ENCODE results near the gene FAM180B. TPM values are rescaled to one million over a fixed set of nuclear protein-coding genes. Genes with fewer than 3 reads are reported as not detected.
"Not testable (repeated sequence)": the region's sequence is repeated elsewhere in the genome, so short reads cannot be mapped to it uniquely, and the experiment has no call there.

Gene FAM180B
- total RNA-seq, 4 donors from 2014 or later = 0.41 TPM; not detected in 3

GRCh38 chr11:47551086-47551485, 35.4 kb upstream of the FAM180B start:
- peak; percentile 20 to 49 (median 25) for TF ChIP-seq CTCF (IDR thresholded peaks at IDR 0.05)
- no peak for TF ChIP-seq POLR2A (IDR thresholded peaks at IDR 0.05)
- no peak for DNase-seq
- H3K27ac ChIP-seq = peak overlapping the region; percentile 94 to 97 (median 96)
- peak overlapping the region in 2 of 4 donors; percentile 92 to 95 for H3K4me3 ChIP-seq
- H3K4me1 ChIP-seq = peaks cover 19 to 52% (median 22%) of the 10 kb centered on the region in 4 donors
- intact Hi-C loops (cut with DNase I; ENCODE audit: low total_unique reads) = no loop called here
- in situ Hi-C loops (cut with MboI; ENCODE audit: low pct_ligation_motif_present in 1 of 4, low pct_unique_long_range_greater_than_20kb in 1 of 4, low sequenced_read_pairs in 3 of 4) = loop anchor here in 1 of 4 donors (25.0 kb wide), 1 partner anchor 89 kb away; no protein-coding TSS in a partner anchor
- no peaks in the 10 kb centered on the region for H3K9me3 ChIP-seq
- no peaks in the 10 kb centered on the region for H3K27me3 ChIP-seq
- no peaks in the 10 kb centered on the region for H3K36me3 ChIP-seq

GRCh38 chr11:47552056-47552565, 34.4 kb upstream of the FAM180B start:
- no peaks in the 10 kb centered on the region for H3K27me3 ChIP-seq
- peak overlapping the region; percentile 77 to 95 (median 94) for H3K4me3 ChIP-seq
- H3K9me3 ChIP-seq = no peaks in the 10 kb centered on the region
- TF ChIP-seq EP300 (IDR thresholded peaks at IDR 0.05; ENCODE audit: low read depth) (no peak), CTCF (IDR thresholded peaks at IDR 0.05) (no peak), POLR2A (IDR thresholded peaks at IDR 0.05) (no peak), POLR2AphosphoS5 (IDR thresholded peaks at IDR 0.05) (no peak)
- H3K4me1 ChIP-seq = peaks cover 17 to 54% (median 22%) of the 10 kb centered on the region in 4 donors
- no peak for DNase-seq
- intact Hi-C loops (cut with DNase I; ENCODE audit: low total_unique reads) (no loop called here), in situ Hi-C loops (cut with MboI; ENCODE audit: low pct_ligation_motif_present in 1 of 4, low pct_unique_long_range_greater_than_20kb in 1 of 4, low sequenced_read_pairs in 3 of 4) (loop anchor here in 1 of 4 donors (25.0 kb wide), 1 partner anchor 90 kb away; no protein-coding TSS in a partner anchor)
- no peaks in the 10 kb centered on the region for H3K36me3 ChIP-seq
- H3K27ac ChIP-seq = peak overlapping the region; percentile 94 to 97 (median 96)
- WGBS, 2 donors (ENCODE audit: low coverage in 1 of 2) = 0 to 1% methylated on average over 1 to 22 of the region's 22 CpGs

- 0% methylated on average over 65 of the region's 89 CpGs; no CpG with 5 or more reads in 1 of the 2 donors for WGBS, 2 donors (ENCODE audit: low coverage in 1 of 2)
- peak; percentile 93 for DNase-seq
- in situ Hi-C loops (cut with MboI; ENCODE audit: low pct_ligation_motif_present in 1 of 4, low pct_unique_long_range_greater_than_20kb in 1 of 4, low sequenced_read_pairs in 3 of 4) (loop anchor here in 1 of 4 donors (25.0 kb wide), 1 partner anchor 90 kb away; no protein-coding TSS in a partner anchor), intact Hi-C loops (cut with DNase I; ENCODE audit: low total_unique reads) (no loop called here)
- Histone ChIP-seq H3K27me3 (no peaks in the 10 kb centered on the region), H3K36me3 (no peaks in the 10 kb centered on the region), H3K4me3 (peak within 1 kb of the TSS; percentile 77 to 95 (median 94)), H3K9me3 (no peaks in the 10 kb centered on the region), H3K4me1 (peaks cover 11 to 48% (median 22%) of the 10 kb centered on the region in 4 donors), H3K27ac (peak within 1 kb of the TSS; percentile 94 to 97 (median 96))
- TF ChIP-seq CTCF (IDR thresholded peaks at IDR 0.05) (peak; percentile 68 to 96 (median 85)), EP300 (IDR thresholded peaks at IDR 0.05; ENCODE audit: low read depth) (no peak), POLR2A (IDR thresholded peaks at IDR 0.05) (peak; percentile 46), POLR2AphosphoS5 (IDR thresholded peaks at IDR 0.05) (peak; percentile 49 to 90 (median 81))
Observed at GRCh38 chr11:47552566-47553405, 33.7 kb upstream of the FAM180B start, which contains the start of gene CELF1. Gene CELF1, minus strand, starts transcription at chr11:47553132. Its CDS starts 53,609 bp downstream, at chr11:47499523.

GRCh38 chr11:47553406-47553743, 33.1 kb upstream of the FAM180B start:
- Histone ChIP-seq H3K9me3 (no peaks in the 10 kb centered on the region), H3K27ac (peak overlapping the region; percentile 94 to 97 (median 96)), H3K27me3 (no peaks in the 10 kb centered on the region), H3K36me3 (no peaks in the 10 kb centered on the region), H3K4me1 (peaks cover 11 to 42% (median 22%) of the 10 kb centered on the region in 4 donors), H3K4me3 (peak overlapping the region; percentile 9 to 95 (median 84))
- 15 to 18% methylated on average over 5 to 9 of the region's 9 CpGs for WGBS, 2 donors (ENCODE audit: low coverage in 1 of 2)
- DNase-seq = no peak
- intact Hi-C loops (cut with DNase I; ENCODE audit: low total_unique reads) (no loop called here), in situ Hi-C loops (cut with MboI; ENCODE audit: low pct_ligation_motif_present in 1 of 4, low pct_unique_long_range_greater_than_20kb in 1 of 4, low sequenced_read_pairs in 3 of 4) (loop anchor here in 1 of 4 donors (25.0 kb wide), 1 partner anchor 91 kb away; no protein-coding TSS in a partner anchor)
- TF ChIP-seq CTCF (IDR thresholded peaks at IDR 0.05) (peak in 1 of 5 experiments; percentile 12), POLR2AphosphoS5 (IDR thresholded peaks at IDR 0.05) (no peak)

- H3K27me3 ChIP-seq; H3K27ac ChIP-seq; H3K9me3 ChIP-seq; H3K36me3 ChIP-seq; H3K4me3 ChIP-seq; DNase-seq; intact Hi-C loops (cut with DNase I; ENCODE audit: low total_unique reads): not testable (repeated sequence)
- in situ Hi-C loops (cut with MboI; ENCODE audit: low pct_ligation_motif_present in 1 of 4, low pct_unique_long_range_greater_than_20kb in 1 of 4, low sequenced_read_pairs in 3 of 4) = loop anchor here in 1 of 4 donors (25.0 kb wide), 1 partner anchor 95 kb away; no protein-coding TSS in a partner anchor
- H3K4me1 ChIP-seq = peaks cover 0 to 11% (median 4%) of the 10 kb centered on the region in 4 donors
- WGBS, 2 donors (ENCODE audit: low coverage in 1 of 2) = 68 to 89% methylated on average over 9 to 12 of the region's 12 CpGs
Observed at GRCh38 chr11:47557004-47557403, 29.5 kb upstream of the FAM180B start.
